Measurements from ENCODE around the gene STMN3.
"Not testable (repeated sequence)": the region's sequence is repeated elsewhere in the genome, so short reads cannot be mapped to it uniquely, and the experiment has no call there.

STMN3 gene

DNA sequence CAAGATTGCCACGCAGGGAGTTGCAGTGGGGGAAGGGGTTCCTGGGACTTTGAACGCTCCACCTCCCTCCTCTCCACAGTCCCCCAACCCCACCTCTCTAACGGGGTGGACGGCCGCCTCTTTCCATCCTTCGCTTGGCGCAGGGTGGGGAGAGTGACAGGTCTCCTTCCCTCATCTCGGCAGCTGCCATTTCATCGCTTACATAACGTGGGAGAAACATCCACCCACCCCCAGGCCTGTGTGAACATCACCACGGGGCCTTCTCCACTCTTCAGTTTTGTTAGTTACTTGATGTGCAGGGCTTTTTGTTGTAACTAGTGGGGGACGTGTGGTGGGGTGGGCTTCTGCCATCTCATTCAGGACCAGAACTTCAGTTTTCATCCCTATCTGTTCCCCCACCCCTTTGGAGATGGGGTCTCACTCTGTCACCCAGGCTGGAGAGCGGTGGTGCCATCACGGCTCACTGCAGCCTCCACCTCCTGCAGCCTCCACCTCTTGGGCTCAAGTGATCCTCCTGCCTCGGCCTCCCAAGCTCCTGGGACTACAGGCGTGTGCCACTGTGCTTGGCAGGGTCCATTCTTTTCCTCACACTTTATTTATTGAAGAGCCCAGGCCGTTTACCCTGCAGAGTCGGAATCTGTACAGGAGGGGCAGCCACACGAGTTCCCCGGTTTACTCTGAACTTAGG lies 22.6 kb upstream of the STMN3 start:
- no peak for DNase-seq

DNA sequence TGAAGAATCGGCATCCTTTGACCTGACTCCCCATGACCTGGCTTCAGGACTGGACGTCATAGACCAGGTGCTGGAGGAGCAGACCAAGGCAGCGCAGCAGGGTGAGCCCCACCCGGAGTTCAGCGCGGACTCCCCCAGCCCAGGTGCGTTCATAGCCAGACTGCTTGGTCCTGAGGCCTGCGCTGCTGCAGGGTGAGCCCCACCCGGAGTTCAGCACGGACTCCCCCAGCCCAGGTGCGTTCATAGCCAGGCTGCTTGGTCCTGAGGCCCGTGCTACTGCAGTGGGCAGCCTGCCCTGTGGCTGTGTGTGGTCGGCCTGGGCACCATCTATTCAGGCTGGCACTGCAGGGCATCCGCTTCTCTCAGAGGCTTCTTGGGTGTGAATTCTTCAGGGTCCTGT lies 20.7 kb upstream of the STMN3 start:
- DNase-seq: no peak

DNA sequence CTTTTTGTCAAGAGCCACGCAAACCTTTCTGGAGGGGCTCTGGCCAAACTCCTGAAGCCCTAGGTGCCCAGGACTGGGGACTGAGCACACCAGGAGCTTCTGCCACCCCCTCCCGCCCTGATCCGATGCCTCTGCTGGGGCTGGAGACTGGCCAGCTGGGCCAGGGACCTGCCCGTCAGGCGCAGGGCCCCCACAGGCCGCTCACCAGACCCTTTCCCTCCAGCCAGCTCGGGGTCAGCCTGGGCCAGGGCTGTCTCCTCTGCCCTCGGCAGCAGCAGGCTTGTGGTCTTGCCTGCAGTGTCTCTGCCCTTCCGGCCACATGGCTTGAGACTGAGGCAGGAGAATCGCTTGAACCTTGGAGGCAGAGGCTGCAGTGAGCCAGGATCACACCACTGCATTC lies 19.4 kb upstream of the STMN3 start:
- DNase-seq: no peak

DNA sequence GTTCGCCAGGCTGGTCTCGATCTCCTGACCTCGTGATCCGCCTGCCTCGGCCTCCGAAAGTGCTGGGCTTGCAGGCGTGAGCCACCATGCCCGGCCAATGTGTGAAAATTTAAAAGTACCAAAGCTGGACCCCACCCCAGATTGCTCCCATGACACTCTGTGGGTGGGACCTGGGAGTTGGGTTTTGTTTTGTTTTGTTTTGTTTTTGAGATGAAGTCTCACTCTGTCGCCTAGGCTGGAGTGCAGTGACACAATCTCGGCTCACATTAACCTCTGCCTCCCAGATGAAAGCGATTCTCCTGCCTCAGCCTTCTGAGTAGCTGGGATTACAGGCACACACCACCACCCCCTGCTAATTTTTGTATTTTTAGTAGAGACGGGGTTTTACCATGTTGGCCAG lies 18.5 kb upstream of the STMN3 start:
- not testable (repeated sequence) for DNase-seq

DNA sequence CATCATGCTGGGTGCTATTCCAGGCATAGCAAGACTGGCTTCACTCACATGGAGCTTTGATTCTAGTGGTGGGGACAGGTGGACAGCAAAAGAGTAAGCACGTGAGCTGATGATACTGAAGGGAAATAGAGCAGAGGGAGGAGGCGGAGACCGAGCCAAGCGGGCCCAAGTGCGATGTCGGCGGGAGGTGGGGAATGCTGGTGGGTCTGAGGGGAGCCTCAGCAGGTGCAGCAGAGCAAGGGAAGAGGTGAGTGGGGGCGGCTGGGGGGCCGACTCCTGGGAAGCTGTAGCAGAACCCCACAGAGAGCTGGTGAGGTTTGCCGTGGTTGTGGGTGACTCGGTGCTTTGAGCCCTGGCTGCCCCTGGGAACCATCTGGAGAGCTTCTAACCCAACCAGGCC lies 15.1 kb upstream of the STMN3 start:
- no peak for DNase-seq

DNA sequence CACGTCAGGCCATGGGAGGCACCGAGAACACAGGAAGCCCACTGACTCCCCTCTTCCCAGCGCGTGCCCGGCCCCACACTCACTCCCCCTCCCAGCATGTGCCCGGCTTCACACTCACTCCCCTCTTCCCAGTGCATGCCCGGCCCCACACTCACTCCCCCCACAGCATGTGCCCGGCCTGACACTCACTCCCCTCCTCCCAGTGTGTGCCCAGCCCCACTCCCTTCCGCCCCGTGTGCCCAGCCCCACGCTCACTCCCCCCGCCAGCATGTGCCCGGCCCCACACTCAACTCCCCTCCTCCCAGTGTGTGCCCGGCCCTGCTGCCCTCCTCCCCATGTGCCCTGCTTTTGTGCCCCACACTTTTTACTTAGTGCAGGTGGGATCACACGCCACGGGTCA lies 14.6 kb upstream of the STMN3 start:
- no peak for DNase-seq

DNA sequence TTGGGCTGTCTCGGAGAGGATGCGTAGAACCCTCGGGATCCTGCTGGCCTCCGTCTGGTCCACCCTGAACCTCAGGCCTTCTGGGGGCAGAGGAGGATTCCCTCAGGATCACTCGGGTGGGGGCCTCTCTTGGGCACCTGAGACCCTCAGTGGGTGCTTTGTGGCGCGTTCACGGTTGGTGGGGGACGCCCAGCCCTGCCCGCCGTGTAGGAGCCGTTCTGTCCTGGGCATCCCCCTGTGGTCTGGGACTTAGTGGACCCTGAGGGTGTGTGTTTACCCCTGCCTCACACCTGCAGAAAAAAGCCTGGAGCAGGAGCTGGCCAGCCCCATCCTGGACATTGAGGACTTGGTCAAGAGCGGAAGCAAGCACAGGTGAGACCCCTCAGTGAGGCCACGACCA lies 12.5 kb upstream of the STMN3 start:
- DNase-seq: no peak

DNA sequence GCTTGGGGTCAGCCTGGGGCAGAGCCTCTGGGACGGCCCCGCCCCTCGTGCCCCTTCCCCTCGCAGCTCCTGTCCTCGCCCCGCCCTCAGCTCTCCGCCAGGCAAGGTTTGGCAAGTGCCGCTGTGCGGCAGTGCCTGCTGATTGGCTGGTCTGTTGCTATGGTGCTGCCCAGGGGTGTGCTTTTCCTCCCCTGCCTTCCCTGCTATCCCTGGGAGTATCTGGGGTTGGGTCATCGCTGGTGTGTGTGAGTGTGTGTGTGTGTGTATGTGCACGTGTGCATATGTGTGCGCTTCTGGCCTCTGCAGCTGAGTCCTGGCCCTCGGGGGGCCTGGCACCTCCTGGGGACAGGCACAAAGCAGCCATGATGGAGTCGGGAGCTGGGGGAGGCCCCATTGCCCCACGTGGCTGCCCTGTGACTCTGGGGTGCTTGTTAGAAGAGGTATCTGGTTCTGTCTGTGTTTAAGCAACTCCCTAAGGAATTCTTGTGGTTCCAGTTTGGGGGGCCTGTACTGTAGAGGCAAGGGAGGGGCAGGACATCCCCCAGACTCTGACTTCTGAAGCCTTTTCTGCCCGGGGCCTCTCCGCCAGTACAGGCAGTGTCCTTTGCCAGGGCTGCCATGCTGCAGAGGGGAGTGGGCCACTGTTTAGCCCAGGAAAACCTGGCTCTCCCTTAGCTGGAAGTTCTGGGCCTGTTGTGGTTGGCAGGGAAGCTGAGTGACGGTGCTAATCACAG lies 11.8 kb upstream of the STMN3 start:
- DNase-seq: no peak

DNA sequence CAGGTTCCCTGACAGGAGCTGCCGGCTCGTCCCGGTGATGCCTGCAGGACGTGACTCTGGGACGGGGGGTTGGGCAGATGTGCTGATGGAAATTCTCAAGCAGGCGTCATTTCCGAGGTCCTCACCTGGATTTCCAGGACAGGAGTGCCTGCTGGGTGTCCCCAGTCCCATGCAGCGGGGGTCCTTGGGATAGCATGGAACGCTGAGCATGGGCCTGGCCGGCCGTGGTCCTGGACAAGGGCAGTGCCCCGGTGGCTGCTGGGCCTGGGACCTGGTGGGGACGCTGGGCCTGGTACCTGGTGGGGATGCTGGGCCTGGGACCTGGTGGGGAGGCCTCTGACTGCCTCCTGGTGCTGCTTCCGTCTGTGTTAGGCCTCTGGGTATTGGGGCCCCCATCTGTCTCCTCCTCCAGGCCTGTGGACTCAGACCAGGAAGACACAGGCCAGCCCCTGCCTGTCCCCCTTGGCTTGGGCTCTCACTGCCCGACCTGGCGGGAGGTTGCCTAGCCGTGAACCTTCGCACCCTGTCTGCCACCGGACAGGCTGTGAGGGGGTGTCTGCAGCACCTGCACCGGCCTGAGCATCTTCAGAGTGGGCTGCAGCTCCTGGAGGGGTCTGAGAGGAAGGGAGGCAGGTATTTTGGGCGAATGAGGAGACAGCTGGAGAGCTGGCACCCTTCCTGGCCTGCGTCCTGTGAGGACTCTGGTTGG lies 11.1 kb upstream of the STMN3 start:
- DNase-seq: no peak

DNA sequence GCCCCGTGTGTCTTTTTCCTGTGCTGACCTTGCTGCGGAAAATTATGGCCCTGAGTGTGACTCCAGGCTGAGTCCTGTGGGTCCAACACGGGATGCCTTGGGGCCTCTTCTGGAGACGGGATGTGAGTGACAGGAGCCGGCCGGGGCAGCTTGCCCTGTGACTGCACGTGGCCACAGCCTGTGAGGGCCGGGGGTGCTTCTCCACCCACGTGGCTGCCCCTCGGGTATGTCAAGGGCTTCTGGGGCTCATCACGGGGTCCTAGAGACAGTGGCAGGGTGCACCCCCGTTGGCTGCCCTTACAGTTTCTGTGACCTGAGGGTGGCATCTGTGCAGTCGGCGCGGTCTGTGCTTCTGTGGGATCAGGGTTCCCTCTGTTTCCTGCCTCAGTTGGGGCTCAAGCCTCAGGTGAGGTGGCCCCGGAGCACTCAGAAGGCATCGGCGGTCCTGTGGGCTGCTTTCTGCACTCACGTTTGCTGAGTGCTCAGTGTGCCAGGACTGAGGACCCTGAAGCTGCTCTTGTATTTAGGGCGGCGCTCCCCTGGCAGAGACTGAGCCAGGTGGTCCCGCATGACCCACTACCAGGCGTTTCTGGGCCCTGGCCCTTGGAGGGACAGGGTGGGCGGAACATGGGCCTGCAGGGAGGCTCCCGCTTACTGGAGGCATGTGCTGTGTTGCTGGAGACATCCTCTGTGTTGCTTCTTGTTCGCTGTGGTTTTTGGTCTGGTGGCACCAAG lies 10.3 kb upstream of the STMN3 start:
- DNase-seq: no peak

DNA sequence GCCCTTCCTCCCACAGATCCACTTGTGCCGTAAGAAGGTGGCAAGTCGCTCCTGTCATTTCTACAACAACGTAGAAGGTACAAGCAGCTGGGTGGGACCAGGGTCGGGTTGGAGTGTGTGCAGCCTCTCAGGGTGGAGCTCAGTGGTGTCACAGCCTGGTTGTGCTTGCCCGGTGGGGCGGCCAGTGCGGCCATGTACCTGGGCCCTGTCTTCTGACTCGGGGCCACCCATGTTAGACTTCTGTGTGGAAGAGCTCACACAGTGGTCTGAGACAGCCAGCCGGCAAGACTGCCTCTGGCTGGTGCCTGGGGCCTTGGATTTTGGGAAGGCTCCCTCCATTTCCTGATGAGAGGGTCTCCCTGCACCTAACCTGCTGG lies 9.6 kb upstream of the STMN3 start:
- DNase-seq: no peak

DNA sequence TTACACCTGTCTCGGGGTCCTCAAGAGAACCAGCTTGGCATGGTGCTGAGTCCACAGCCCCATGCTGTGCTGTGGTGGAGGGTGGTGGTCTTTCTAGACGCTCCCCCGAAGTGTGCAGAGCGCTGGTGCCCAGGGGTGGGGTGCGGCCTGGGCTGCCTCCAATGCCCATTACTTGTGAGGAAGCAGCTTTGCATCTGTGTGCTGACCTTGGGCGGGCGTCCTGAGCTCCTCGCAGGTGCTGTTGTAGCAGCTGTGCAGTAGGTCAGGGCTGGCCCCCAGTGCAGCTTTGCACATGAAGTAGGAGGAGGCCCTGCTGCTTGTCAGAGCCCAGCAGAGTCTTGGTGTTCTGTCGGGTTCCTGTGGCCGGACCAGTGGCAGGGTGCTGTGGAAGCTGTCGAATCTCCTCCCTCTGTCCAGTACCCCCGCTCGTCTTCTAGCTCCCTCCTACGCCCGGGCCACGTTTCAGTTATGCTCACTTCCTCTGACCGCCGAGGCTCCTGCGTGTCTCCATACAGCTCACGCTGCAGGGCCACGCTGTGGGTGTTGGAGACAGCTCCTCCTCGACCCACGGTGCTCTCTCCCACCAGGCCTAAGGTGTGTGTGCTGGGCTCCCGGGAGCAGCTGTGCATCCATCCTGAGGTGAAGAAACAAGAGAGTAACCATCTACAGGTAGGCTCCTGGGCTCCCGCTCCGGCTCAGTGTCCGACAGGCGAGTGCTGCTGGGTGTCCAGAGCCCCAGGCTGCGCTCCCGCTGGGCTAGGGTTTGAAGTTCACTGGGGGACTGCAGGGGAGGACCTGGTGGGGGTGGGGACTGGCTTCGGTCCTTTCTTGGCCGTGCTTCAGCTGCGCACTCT lies 9.0 kb upstream of the STMN3 start:
- no peak for DNase-seq

DNA sequence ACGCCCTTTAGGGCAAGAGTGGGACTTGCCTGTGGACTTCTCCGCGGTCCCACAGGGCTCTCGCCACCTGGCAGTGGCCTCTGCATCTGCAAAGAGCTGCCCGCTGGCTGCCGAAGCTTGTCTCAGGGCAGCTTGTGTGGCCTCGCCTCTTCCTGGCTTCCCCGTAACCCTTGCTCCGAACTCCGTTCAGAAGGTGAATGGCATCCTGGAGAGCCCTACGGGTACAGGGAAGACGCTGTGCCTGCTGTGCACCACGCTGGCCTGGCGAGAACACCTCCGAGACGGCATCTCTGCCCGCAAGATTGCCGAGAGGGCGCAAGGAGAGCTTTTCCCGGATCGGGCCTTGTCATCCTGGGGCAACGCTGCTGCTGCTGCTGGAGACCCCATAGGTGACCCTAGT lies 7.9 kb upstream of the STMN3 start:
- DNase-seq: no peak

DNA sequence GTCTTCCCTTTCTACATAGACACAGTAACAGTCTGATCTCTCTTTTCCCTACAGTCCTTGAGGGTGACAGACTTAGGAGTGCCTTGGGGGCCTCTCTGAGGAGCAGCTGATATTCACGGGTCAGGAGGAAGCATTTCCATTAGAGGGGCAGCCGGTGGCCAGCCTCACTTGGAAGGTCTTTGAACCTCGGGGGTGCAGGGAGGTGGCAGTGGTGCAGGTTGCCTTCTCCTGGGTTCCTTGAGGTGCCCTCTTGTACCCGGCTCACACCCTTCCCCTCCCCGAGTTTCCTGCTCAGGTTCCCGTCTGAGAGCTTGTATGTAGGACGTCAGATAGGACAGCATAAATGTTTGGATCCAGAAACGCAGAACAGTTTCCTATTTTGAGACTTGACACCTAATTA lies 7.4 kb upstream of the STMN3 start:
- DNase-seq: no peak

DNA sequence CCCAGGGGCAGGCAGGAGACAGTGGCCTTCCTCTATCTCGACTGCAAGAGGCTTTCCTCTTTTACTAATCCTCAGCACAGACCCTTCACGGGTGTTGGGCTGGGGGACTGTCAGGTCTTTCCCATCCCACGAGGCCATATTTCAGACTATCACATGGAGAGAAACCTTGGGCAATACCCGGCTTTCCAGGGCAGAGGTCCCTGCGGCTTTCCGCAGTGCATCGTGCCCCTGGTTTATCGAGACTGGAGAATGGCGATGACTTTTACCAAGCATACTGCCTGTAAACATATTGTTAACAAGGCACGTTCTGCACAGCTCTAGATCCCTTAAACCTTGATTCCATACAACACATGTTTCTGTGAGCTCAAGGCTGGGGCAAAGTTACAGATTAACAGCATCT lies 7.0 kb upstream of the STMN3 start:
- DNase-seq: not testable (repeated sequence)

DNA sequence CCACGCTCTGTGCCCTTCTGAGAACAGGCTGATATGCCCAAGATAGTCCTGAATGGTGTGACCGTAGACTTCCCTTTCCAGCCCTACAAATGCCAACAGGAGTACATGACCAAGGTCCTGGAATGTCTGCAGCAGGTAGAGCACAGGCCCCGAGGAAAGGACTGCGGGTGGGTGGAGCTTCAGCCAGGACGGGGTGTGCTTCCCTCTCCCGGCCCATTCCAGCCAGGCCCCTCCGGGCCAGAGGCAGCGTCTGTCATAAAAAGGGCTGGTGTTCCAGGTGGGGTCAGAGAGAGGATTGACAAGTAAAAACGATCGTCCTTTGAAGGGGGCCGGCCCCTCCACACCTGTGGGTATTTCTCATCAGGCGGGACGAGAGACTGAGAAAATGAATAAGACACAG lies 6.1 kb upstream of the STMN3 start:
- DNase-seq: no peak

DNA sequence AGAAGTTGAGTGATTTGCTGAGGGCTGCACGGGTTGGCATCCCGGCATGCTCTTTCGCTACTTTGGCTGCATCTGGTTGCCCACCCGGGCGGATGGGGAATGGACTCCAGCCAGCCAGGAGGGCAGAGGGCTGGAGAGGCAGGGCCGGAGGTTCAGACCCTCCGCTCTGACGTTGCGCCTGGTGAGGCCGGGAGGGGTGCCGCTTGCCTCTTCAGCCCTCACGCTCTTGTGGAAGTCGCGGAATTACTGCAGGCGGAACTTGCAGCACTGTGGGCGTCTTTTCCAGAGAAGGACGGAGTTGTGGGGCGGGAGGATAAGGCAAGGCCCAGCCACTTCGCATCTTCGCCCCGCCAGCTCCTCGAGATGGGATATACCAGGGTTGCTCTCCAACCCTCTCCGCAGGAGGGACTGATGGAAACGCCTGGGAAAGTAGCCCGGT lies 5.5 kb upstream of the STMN3 start:
- peak; percentile 23 for DNase-seq

DNA sequence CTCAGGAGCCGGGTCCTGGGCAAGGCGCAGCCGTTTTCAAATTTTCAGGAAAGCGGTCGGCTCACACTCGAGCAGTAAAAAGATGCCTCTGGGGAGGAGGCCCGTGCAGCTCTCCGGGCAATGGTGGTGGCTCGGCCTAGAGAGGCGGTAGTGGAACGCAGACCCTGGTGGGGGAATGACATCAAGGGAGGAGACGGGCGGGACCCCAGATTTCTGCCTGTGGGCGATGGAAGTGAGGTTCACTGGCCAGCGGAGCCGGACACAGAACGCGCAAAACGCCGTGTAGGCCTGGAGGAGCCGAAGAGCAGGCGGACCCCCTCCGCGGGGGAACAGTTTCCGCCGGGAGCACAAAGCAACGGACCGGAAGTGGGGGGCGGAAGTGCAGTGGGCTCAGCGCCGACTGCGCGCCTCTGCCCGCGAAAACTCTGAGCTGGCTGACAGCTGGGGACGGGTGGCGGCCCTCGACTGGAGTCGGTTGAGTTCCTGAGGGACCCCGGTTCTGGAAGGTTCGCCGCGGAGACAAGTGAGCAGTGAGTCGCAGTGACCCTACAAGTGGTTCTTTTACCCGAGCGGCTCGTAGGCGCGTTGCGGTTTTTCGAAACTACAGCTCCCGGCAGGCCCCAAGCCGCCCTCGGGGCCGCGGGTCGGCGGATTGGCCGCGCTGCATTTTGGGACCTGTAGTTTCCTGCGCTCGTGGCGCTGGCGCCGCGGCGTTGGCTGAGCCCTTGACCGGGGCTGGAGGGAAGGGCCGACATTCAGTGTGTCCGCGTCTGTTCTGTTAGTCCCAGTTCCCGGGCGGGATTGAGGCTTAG lies 4.9 kb upstream of the STMN3 start, which contains the start of gene RTEL1:
RTEL1 (plus strand) TSS at position 376 of the 812 bp plus-strand sequence. CDS start 1,091 bp downstream, outside the sequence.
- DNase-seq: peak; percentile 87

DNA sequence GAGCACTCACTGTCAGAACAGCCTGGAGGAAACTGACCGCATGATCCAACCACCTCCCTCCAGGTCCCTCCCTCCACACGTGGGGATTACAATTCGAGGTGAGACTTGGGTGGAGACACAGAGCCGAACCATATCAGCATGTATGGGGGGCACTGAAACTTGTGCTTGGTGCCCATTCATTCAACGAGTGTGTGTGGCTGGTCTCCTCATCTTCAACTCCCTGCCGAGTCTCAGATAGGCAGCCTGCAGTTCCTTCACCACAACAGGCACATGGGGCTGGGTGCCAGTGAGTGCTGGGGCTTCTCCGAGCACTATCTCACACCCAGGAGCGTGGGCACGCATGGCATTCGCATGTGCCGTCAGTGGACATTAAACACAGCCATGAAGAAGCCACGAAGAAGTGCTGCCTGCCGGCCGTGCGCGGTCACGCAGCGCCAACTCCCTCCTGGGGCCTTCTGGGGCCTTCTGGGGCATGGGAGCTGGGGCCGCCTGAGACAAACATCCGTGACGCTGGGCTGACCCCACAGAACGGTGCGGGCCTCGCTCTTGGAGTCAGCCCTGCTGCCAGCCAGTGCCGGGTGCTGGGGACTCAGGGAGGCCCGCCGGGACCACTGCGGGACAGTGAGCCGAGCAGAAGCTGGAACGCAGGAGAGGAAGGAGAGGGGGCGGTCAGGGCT lies 4.2 kb upstream of the STMN3 start:
- DNase-seq: no peak

DNA sequence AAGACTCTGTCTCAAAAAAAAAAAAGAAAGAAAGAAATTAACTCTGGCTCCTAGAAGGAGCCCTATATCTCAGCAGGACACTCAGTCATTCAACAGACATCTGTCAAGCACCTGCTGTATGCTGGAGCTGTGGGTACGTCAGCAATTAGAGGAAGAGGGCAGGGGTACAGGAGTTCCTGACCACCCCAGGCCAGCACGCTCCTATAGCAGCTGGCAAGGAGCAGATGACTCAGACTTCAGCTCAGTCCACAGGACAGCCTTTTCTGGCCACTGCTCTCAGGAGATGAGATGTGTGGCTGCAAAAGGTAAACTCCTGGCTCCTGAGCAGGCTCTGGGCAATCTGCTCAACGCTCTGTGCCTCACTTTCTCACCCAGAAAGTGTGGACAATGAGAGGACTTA lies 3.2 kb upstream of the STMN3 start:
- DNase-seq: no peak

DNA sequence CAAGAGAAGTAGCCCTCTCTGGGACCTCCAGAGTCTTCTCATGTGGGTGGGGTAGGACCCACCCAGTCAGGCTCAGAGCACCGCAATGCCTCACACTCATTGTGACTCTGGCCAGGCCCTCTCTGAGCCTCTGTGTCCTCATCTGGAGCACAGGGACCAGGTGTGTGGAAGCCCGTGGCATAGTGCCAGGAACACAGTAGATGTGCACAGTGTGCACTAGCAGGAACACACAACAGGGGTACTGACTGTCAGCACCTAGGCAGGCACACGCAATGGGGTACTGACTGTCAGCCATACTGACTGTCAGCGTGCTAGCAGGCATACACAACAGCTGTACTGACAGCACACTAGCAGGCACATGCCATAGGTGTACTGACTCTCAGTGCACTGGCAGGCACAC lies 2.0 kb upstream of the STMN3 start:
- no peak for DNase-seq

All from CD4-positive, alpha-beta T cell treated with Interleukin-6 for 4 hours (primary cell).